ENCODE measurements around the gene NCOA5.

Gene NCOA5

GRCh38 chr20:46099491-46100287, 9.9 kb upstream of the NCOA5 start:
- no peak for TF ChIP-seq CTCF (IDR thresholded peaks at IDR 0.05)

GRCh38 chr20:46093531-46093930, 3.8 kb upstream of the NCOA5 start:
- TF ChIP-seq CTCF (IDR thresholded peaks at IDR 0.05), result no peak

GRCh38 chr20:46089167-46089416, 670 bp downstream of the NCOA5 start:
- TF ChIP-seq CTCF (IDR thresholded peaks at IDR 0.05), result no peak

- no peak for TF ChIP-seq CTCF (IDR thresholded peaks at IDR 0.05)
Observed at GRCh38 chr20:46088409-46089166, 1.2 kb downstream of the NCOA5 start.

GRCh38 chr20:46087161-46087560, 2.6 kb downstream of the NCOA5 start:
- peak; percentile 64 for TF ChIP-seq CTCF (IDR thresholded peaks at IDR 0.05)

GRCh38 chr20:46085179-46085851, 4.4 kb downstream of the NCOA5 start:
- no peak for TF ChIP-seq CTCF (IDR thresholded peaks at IDR 0.05)

- no peak for TF ChIP-seq CTCF (IDR thresholded peaks at IDR 0.05)
Observed at GRCh38 chr20:46084805-46085178, 5.0 kb downstream of the NCOA5 start.
